Inferior parietal cortex (tissue), 1 donor: ENCODE measurements around the gene CD7.

Experiments
- DNase-seq: peaks from one replicate; pipeline ENCODE4 v3.0.0-alpha.2; 2016; ENCODE audit errors: extremely low spot score

Gene CD7

DNA sequence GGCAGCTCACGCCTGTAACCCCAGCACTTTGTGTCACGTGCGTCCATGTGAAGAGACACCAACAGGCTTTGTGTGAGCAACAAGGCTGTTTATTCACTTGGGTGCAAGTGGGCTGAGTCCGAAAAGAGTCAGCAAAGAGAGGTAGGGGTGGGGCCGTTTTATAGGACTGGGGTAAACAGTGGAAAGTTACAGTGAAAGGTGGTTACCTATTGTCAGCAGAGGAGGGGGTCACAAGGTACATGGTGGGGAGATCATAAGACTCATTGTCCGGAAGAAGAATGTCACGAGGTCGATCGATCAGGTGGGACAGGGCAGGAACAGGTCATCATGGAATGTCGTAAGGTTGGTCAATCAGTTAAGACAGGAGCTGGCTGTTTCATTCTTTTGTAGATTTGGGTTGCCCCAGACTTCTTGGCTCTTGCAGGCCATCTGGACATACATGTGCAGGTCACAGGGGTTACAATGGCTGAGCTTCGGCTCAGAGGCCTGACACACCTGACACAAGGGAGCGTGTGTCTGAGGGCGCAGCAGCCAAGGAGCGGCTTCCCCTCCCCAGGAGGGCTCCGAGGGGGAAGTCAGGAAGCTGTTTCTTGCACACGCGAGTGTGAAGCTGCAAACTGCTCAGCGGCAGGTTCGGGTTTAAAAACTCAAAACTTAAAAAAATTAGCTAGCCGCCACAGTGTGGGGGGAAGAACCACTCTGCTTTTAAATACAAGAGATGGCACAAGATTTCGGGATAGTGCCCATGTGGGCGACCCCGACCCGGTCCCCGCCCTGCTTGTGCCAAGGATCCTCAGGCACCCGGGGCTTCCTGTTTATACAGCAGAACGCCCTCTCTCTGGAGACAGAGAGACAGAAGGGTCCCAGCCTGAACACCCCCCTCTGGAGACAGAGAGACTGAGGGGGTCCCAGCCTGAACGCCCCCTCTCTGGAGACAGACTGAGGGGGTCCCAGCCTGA lies 29.2 kb upstream of the CD7 start:
- DNase-seq = no peak

- DNase-seq = peak; percentile 43
These were observed 28.0 kb upstream of the CD7 start for GRCh38 chr17:82345151-82345976.

DNA sequence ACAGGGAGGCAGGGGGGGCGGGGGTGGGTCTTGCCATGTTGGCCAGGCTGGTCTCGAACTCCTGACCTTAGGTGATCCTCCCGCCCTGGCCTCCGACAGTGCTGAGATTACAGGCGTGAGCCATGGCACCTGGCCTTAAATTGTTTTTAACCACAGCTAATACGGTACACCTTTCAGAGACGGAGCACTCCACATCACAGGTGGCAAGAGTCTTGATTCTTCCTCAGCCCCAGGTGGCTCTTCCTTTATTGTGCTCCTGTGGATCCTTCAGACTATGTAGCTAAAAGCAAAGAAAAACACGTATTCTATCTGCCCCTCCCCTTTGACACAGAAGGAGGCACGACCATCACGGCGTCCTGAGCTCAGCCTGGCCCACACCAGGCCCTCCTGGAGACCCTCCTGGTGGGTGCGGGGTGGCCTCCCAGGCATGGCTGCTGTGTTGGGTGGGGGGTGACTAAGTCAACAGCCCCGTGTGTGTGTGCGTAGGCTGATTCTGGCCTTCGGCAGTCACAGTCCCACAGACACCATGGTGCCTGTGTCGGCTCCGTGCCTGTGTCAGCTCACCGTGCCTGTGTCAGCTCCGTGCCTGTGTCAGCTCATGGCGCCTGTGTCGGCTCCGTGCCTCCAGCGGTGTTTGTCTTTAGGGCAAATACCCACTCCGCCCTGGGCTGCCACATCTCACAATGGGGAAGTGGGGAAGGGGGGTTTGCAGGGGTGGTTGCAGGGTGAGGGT lies 26.9 kb upstream of the CD7 start:
- DNase-seq = no peak

DNA sequence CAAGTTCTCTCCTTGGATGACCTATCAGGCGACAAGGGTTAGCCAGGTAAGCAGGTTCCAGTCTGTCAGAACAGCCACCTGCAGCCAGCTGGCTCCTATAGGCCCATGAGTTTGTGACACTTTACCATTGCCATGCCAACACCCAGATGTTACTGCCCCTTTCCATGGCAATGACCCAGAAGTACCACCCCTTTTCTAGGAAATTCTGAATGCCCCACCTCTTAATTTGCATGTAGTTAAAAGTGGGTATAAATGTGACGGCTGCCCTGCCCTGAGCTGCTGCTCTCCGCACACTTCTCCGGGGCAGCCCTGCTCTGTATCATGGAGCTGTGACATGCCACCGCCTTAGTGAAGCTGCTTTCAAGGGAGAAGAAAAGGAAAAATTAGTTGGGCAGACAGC lies 26.2 kb upstream of the CD7 start:
- no peak for DNase-seq

DNA sequence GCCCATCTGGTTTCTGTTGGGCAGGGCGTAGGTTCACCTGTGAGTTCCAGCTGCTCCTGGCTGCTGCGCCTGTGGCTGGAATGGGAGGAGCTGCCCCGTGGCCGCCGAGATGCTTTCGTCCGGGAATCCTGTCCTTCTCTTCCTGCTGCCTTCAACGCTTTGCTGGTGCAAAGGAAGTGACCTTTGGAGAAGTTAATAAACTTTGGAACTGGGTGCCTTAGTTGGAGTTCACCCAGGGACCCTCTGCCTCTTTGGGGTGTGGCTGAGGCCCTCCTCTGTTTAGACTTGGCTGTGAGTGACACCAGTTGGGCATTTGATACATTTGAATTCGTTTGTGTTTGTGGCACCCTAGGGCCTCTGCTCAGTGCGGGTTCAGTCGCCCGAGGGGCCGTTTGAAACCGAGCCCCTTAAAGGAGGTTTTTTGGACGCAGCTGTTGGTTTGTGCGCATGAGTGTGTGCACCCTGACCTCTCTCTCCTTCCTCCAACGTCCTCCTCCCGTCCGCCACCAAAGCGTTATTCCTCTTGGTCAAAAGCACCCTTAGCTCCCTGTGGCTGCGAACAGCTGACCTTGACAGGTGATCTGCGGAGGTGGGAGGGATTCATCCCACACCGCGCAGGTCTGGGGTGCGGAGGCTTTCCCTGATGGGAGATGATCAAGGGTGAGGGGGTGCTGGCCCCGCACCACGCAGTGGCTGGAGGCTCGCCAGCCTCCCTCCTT lies 25.1 kb upstream of the CD7 start:
- DNase-seq = no peak

DNA sequence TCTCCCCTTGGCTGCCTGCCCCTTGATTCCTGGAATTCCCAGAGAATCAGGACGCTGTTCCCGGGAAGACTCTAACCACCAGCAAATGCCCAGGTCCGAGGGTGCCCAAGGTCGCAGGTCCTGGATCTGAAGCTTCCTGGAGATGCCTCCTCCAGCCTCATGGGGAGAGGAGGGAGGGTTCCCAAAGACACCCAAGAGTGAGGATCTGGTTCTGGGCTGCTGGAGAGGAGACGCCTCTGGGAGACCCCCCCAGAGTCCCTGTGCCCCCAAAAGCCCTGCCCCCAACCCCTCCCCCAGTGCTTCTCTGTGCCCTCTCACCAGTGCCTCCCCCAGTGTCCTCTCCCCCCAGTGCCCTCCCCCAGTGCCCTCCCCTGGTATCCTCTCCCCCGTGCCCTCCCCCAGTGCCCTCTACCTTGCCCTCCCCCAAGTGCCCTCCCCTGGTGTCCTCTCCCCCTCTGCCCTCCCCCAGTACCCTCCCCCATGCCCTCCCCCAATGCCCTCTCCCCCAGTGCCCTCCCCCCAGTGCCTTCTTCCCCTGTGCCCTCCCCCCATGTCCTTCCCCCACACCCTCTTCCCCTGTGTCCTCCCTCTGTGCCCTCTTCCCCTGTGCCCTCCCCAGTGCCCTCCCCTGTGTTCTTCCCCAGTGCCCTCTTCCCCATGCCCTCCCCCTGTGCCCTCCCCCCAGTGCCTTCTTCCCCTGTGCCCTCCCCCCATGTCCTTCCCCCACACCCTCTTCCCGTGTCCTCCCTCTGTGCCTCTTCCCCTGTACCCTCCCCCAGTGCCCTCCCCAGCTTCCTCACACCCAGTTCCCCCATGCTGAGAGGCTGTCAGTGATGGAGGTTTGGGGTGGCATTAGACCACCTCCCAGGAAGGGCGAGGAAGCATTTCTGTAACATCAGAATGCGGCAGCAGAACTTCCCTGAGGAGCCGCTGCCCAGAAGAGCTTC lies 22.5 kb upstream of the CD7 start:
- no peak for DNase-seq

DNA sequence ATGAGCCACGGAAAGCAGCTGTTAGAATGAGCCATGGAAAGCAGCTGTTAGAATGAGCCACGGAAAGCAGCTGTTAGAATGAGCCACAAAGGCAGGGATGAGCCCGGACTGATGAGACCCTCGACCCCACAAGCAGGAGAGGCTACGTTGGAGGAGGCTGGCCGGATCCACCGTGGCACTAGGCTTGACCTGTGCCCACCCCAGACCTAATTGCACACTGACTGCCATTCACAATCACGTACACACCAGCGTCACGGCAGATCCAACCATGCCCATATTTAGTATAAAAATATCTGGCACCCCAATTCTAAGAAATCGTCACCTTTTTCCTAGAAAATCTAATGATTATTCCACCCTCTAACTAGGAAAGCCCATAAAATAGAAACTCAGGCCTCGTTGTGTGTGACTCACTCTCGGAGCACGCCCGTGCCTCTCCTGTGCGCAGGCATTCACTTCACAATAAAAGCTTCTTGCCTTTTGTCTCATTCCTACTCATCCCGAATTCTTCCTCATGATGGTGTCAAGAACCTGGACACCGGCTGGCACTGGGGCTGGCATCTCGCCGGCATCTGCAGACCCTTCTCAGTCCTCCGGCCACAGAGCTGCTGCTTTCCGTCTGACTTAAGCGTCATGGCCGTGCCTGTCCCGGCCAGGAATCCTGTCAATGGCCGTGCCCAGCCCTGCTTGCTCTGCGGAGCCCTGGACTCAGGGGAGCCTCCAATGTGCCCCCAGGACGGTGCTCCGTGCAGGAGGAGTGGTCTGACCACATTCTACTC lies 21.6 kb upstream of the CD7 start:
- DNase-seq = peak; percentile 29

- DNase-seq = no peak
These were observed 17.4 kb upstream of the CD7 start for GRCh38 chr17:82334622-82335394.

DNA sequence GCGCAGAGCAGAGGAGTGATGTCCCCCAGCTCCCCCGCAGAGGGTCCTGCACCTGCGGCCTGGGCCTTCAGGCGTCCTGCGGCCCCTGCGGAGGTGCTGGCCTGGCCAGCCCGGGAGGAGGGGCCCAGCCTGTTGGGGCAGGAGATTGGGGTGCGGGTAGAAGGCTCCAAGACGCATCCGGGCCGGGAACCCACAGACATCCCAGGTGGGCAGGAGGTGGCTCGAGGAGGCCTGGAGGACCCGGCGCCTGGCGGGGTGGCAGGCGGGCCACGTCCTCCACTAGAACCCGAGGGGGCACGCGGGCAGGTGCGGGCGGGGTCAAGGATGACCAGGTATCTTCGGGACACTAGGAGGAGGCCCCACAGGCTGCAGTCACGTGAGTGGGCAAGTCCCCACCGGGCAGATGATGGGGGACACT lies 16.8 kb upstream of the CD7 start:
- no peak for DNase-seq

DNA sequence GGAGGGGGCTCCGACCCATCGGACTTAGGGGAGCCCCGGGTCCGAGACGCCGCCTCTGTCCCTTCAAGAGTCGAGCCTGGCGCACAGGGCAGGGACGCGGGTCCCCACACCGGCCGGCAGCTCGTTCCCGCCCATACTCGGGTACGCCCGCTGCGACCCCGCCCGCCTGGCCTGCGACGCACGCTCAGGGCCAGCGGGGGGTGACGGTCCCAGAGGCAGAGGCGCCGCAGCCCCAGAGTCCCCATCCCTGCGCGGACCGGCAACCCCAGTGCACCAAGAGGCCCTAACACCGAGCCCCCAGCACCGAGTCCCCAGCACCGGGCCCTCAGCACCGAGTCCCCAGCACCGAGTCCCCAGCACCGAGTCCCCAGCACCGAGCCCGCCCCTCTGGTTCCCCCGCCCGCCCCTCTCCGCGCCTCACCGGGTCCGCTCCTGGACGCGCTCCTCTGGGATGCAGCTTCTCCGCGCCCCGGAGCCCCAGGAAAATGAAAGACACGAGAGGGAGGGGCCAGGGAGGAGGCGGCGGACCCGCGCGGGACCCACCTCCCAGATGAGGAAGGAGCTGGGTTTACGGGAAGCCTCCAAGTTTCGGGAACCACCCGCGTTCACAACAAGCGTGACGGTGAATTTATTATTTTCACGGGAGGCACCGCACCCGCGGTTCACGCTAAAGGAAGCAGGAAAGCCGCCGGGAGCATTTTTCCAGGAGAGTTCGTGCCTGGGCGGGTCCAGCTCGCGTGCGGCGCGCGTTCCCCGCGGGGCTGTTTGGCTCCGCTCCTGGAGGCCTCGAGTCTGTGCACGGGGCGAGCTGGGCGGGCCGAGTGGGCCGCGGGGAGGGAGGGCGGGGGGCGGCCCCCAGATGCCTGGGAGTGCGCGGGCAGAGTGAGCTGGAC lies 16.1 kb upstream of the CD7 start, which contains the start of gene SECTM1:
Gene SECTM1 (minus strand): TSS at position 488 of the 893 bp plus-strand sequence. CDS start 6,526 bp downstream, outside the sequence.
- no peak for DNase-seq

DNA sequence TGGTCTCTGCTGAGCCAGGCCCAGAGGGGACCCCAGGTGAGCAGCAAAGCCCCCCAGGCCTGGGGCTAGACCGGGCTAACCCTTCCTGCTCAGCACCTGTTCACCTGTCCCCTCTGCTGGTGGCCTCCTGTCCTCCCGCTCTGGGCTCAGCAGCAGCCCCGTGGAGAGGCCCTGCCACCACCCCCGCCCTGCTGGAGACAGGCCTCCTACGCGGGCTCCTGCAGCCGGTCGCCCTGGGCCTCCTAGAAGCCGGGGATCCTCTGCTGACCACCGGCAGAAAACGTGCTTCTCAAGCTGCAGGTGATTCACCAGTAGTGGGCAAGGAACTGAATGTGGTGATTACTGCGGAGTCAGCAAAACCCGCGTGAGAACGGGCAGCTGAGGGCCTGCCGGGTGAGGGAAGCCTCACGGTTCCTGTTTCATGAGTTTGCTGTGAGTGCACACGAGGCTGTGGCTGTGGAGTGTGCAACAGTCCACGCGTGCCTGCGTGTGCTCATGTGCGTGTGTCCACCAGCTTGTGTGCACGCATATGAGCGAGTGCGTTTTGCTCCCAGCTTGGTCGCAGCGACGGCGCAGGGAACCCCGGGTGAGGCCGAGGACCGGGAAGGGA lies 15.4 kb upstream of the CD7 start:
- no peak for DNase-seq

DNA sequence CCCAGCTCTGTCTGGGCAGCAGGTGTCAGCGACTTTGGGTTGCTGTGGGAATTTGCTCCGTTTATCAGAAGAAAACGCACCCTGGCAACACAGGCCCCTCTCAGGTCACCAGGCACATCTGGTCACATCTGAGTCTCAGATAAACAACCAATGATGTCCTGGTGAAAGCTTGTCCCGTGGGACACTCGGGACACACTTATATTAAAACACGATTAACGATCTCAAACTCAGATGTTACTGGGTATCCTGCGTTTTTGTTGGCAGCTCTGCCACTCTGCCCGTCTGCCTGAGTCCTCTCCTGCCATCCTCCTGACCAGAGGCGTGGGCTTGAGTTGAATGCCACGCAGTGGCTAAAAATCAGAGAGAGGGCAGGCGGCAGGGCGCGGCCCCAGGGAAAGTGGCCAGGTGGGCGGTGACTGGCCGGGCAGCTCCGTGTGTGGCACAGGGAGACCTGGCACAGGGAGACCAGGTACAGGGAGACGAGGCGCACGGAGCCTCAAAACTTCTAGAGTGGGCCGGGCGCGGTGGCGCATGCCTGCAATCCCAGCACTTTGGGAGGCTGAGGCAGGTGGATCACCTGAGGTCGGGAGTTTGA lies 14.0 kb upstream of the CD7 start:
- DNase-seq = no peak

GRCh38 chr17:82330322-82331239 lies 13.2 kb upstream of the CD7 start:
- no peak for DNase-seq

GRCh38 chr17:82329683-82330321 lies 12.4 kb upstream of the CD7 start:
- no peak for DNase-seq

- DNase-seq = no peak
These were observed 11.6 kb upstream of the CD7 start for GRCh38 chr17:82328994-82329507.
